HG02571 (cell line): ENCODE results near the gene TTC9.
"Not testable (repeated sequence)": the region's sequence is repeated elsewhere in the genome, so short reads cannot be mapped to it uniquely, and the experiment has no call there.

Experiments
- ATAC-seq: cut with Tn5 transposase; IDR thresholded peaks from one replicate; pipeline ENCODE4 v1.9.1; 2021; ENCODE audit warnings: mild to moderate bottlenecking, moderate library complexity; ENCODE audit not compliant: unreplicated experiment

TTC9 gene

DNA sequence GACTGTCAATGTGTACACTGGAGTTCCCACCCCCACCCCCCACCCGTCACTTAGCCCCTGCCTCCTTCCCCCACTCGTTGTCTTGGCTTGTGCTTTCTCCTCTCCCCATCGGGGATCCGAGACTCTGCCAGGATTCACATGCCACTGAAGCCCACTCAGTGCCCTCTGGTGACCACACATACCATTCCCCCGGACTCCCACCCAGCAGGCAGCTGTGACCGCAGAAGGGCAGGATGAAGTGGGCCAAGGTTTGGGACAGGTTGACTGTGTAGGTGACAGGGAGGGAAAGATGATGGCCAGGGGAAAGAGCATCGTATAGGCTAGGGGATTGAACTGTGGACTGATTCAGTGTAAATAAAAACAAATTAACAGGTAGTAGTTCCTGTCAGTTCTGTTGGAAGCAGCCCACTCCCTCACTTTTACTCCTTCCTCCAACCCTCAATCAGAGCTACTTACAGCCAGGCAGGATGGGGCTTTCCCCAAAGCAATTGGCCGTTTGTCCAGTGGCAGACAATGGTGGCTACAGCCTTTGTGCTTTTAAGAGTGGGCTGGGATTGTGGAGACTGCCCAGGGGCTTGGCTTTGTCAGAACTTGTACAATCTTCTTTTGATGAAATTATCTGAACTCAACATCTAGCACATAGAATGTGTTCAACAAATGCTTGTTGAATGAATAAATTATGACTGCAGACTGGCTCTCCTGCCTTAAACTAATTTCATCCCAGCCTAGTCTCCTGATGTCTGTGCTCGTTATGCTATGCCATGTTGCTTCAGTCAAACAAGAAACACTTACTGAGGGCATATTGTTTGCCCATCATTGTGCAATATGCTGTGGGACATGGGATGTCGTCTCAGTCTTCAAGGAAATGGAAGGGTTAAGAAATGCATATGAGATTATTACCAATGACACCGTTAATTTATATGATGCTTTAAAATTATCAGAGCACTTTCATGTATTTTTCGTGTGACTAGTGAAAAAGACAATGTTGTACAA, 30.2 kb downstream of the TTC9 start:
- no peak for ATAC-seq

GRCh38 chr14:70677341-70677740, 35.6 kb downstream of the TTC9 start:
- ATAC-seq, result no peak

DNA sequence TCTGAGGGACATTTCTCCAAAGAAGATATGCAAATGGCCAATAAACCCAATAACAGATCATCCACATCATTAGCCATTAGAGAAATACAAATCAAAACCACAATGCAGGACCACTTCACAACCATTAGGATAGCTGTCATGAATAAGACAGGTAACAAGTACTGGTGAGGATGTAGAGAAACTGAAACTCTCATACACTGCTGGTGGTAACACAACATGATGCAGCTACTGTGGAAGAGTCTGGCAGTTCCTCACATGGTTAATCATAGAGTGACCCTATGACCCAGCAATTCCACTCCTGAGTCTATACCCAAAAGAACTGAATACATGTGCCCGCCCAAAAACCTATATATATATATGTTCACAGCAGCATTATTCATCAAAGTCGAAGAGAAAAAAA, 39.0 kb downstream of the TTC9 start:
- ATAC-seq, result no peak

DNA sequence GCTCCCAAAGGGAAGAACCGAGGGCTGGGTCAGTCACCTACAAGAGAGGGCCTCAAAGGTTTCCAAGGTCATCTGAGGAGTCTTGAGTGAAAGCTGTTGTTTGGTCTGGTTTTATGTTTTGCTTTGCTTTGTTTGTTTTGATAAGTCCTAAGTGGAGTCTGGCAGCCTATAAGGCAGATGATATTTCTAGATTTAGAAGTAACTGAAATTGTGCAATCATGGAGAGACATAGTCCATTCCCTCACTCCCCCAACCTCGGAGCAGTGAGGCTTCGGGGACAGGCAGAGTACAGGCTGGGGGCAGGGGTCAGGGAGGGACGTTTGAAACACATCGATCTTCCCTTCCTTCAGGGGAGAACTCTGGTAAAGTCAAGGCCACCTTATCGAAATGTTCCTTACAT, 42.3 kb downstream of the TTC9 start:
- no peak for ATAC-seq

DNA sequence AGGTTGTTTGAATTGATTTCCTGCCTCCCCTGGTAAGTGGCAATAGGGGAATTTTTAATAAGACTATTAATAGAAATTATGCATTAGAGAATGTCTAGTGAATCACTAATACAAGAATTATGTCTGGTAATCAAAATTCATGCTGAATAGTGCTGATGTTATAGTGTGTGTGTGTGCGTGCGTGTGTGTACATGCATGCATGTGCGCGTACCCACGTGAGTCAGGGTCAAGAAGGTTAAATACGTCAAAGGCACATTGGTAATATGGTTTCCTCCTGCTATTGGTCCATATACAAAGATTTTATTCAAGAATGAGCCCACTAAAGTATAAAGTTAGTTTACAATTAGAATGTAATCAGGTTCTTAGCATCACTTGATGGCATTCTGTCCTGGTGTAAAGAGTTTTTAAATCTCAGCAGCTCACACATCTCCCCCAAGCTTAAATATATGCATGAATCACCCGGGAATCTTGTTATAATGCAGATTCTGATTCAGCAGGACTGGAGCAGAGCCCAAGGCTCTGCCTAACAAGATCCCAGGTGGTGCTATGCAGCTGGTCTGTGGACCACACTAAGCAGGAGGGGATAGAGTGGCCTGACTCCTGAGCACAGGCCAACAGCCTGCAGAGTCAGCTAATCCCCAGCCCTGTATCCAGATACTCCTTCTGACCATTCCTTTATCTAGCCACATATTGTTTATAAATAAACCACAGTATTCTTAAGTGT, 43.9 kb downstream of the TTC9 start:
- ATAC-seq, result no peak

GRCh38 chr14:70692210-70692609, 50.5 kb downstream of the TTC9 start:
- ATAC-seq, result no peak

DNA sequence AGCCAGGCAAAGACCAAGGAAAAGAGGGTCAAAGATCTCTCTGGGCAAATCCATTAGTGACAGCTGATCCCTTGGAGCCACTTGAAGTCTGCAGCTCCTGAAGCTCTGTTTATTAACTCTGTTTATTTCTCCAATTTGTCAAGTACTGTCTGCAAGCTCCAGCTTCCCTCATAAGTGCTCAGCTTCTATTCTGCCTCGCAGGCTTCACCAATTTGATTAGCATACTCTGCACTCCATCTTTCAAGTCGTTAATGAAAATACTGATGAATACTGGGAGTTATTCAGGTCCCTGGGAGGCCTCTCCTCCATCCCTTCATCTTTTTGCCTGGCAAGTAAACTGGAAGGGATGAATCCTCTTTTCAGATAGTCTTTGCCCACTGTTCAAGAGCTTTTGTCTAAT, 54.3 kb downstream of the TTC9 start:
- no peak for ATAC-seq

DNA sequence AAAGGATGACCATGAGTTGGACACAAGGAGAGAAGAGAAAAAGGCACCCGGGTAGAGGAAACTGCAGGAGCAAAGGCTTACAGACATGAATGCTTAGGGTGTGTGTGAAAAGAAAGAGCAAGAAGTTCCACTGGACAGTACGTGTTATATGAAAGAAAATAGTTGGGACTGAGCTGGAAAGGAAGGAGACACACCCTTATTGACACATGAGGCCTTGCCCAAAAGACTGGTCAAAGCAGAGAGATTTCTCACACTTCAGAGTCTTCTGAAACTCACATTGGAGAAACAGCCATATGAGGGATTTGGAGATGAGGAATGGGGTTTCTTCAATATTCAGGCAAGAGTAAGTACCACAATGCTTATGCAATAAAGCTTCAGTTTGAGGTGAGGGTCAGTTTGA, 56.0 kb downstream of the TTC9 start:
- no peak for ATAC-seq

GRCh38 chr14:70698288-70698687, 56.6 kb downstream of the TTC9 start:
- ATAC-seq, result no peak

DNA sequence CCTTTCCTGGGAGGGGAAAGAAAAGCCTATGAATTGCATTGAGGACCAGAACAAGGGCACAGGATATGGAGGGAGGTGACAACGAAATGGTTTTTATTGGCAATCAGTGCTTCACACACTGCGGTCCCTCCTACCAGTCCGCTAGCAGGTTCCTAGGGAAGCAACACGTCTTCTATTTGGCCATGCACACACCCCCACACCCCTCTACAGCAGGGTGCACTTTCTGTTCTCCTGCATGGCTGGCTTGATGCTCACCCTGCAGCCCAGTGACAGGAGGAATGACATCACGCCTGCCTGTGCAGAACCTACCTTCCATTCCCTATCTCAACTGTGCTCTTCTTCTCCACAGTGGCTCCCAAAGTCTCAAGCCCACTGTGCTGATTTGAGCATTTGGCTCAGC, 57.9 kb downstream of the TTC9 start:
- no peak for ATAC-seq

- ATAC-seq, result no peak
Observed at GRCh38 chr14:70700955-70701585, 59.4 kb downstream of the TTC9 start.

DNA sequence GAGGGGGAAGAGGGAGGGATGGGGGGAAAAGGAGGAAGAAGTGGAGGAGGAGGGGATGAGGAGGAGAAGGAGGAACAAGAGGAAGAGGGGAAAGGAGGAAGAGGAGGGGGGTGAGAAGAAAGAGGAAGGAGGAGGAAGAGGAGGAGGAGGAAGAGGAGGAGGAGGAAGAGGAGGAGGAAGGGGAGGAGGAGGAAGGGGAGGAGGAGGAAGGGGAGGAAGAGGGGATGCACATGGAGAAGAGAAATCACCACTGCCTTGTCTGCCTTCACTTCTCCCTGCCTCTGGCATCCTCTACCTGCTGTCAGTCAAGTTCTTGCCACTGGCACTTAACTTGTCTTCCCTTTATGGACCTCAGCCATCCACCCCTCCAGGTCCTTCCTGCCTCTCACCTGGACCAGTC, 59.9 kb downstream of the TTC9 start:
- no peak for ATAC-seq

- ATAC-seq, result no peak
Observed at GRCh38 chr14:70702161-70702560, 60.4 kb downstream of the TTC9 start.

DNA sequence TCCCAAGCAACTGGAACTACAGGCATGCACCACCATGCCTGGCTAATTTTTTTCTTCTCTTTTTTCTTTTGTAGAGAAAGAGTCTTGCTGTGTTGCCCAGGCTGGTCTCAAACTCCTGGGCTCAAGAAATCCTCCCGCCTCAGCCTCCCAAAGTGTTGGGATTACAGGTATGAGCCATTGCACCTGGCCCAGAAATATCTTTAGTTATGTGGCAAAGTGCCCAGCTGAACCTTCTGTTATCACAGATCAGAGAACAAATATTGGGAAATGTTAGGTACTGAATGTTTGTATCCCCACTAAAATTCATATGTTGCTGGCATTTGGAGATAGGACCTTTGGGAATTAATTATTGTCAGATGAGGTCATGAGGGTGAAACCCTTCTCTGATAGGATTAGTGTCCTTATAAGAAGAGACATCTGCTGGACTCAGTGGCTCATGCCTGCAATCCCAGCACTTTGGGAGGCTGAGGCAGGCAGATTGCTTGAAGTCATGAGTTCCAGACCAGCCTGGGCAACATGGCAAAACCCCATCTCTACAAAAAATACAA, 62.0 kb downstream of the TTC9 start:
- not testable (repeated sequence) for ATAC-seq

- ATAC-seq, result no peak
Observed at GRCh38 chr14:70704960-70705359, 63.2 kb downstream of the TTC9 start.

- no peak for ATAC-seq
Observed at GRCh38 chr14:70706177-70706576, 64.5 kb downstream of the TTC9 start.

DNA sequence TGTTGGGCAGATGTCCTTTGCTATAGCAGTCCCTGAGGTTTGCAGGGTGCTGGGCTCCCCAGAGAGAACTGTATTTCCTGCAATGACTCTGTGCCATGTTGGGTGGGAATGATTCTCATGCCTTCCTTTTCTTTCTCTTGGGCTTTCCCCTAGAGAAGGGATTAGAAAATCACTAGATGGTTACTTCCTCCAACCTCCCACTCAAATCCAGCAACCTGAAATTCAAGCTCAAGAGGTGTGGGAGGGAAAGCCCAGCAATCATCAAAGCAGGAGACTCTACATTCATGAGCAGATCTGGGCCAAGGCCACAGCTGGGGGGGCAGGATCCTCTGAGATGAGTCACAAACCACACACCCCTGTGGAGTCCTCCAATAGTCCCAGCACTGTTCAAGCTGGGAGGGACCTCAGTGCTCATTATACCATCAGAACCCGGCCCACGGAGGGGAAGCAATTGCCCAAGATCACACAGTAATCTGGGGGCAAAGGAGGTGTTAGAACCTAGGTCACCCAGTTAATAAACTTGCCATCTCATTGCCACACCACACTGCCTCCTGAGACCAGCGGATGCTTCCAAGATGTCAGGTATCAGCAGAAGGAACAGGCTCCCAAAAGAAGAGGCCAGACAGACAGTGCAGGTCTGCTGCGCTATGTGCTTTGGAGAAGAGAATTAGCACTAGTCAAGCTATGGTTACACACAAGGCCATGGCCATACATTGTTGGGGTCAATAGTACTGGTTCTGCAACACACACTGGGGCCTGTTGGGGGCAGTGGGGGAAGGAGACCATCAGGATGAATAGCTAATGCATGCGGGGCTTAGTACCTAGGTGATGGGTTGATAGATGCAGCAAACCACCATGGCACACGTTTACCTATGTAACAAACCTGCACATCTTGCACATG, 65.7 kb downstream of the TTC9 start:
- peak; percentile 80 for ATAC-seq

- no peak for ATAC-seq
Observed at GRCh38 chr14:70708717-70709570, 67.2 kb downstream of the TTC9 start.

DNA sequence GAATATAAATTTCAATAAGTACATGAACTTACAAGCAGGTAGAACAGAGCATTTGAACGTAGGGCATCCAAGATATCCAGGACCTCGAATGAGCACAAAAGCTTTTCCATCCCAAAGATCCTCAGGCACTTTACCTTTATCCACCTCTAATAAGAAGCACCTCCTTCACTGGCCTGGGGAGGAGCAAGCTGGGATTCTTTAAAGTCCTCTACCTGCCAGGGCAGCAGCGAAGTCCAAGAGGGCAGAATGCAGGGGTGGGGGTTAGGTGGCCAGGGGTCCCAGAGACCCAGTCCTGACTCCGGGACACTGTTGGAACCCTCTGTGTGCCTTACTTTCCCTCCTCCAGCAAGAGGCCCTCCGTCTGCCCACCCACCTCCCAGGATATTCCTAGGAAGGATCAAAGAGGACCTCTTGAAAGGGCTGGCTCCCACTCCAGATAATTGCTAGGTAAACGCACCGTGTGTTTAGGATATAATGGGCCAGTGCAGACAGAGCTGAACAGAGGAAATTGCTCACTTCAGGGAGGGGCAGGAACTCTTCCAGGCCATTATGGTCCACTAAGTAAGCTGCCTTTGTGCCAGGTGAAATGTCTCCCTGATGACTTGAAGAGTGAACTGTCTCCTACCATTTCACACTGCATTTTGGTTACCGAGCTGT, 68.1 kb downstream of the TTC9 start:
- no peak for ATAC-seq
